HUES6 (cell line): ENCODE data around the gene LDHAL6B.

ENCODE experiments used
- H3K27ac ChIP-seq: 2 replicates; pipeline ENCODE4 v1.7.0; 2013; ENCODE audit warnings: low read depth, mild to moderate bottlenecking, low read length, inconsistent platforms
- H3K27me3 ChIP-seq: 2 replicates; pipeline ENCODE4 v1.6.1; 2013; ENCODE audit warnings: low read length; ENCODE audit not compliant: control insufficient read depth, insufficient read depth
- H3K36me3 ChIP-seq: 2 replicates; pipeline ENCODE4 v1.6.1; 2013; ENCODE audit warnings: low read length; ENCODE audit not compliant: control insufficient read depth, insufficient read depth
- H3K4me1 ChIP-seq: 2 replicates; pipeline ENCODE4 v1.6.1; 2013; ENCODE audit warnings: low read length; ENCODE audit not compliant: control insufficient read depth, insufficient read depth
- H3K4me3 ChIP-seq: 2 replicates; pipeline ENCODE4 v1.5.1; 2013; ENCODE audit warnings: low read depth, low read length
- H3K9ac ChIP-seq: one replicate; pipeline ENCODE4 v1.6.1; 2013; ENCODE audit warnings: mild to moderate bottlenecking, low read length
- H3K9me3 ChIP-seq: 2 replicates; pipeline ENCODE4 v1.6.1; 2013; ENCODE audit warnings: low read depth, low read length; ENCODE audit not compliant: control insufficient read depth, insufficient read depth

Gene LDHAL6B

GRCh38 chr15:59221511-59222505 lies 15.2 kb downstream of the LDHAL6B start:
- peaks cover 70% of the 10 kb centered on the region for H3K36me3 ChIP-seq
- H3K27me3 ChIP-seq, result no peaks in the 10 kb centered on the region
- no peak overlapping the region for H3K9ac ChIP-seq
- no peaks in the 10 kb centered on the region for H3K9me3 ChIP-seq
- no peak overlapping the region for H3K27ac ChIP-seq
- H3K4me3 ChIP-seq, result no peak overlapping the region
- H3K4me1 ChIP-seq, result no peaks in the 10 kb centered on the region

GRCh38 chr15:59222906-59223550 lies 16.4 kb downstream of the LDHAL6B start:
- Histone ChIP-seq H3K9me3 (no peaks in the 10 kb centered on the region), H3K9ac (no peak overlapping the region), H3K36me3 (peaks cover 63% of the 10 kb centered on the region), H3K4me3 (no peak overlapping the region), H3K27me3 (no peaks in the 10 kb centered on the region), H3K27ac (no peak overlapping the region), H3K4me1 (no peaks in the 10 kb centered on the region)

GRCh38 chr15:59223736-59224135 lies 17.1 kb downstream of the LDHAL6B start:
- Histone ChIP-seq H3K9ac (no peak overlapping the region), H3K4me1 (no peaks in the 10 kb centered on the region), H3K36me3 (peaks cover 56% of the 10 kb centered on the region), H3K9me3 (no peaks in the 10 kb centered on the region), H3K27me3 (no peaks in the 10 kb centered on the region), H3K4me3 (no peak overlapping the region), H3K27ac (no peak overlapping the region)

GRCh38 chr15:59224474-59224873 lies 17.8 kb downstream of the LDHAL6B start:
- Histone ChIP-seq H3K27ac (no peak overlapping the region), H3K9me3 (no peaks in the 10 kb centered on the region), H3K4me1 (no peaks in the 10 kb centered on the region), H3K9ac (no peak overlapping the region), H3K27me3 (no peaks in the 10 kb centered on the region), H3K4me3 (no peak overlapping the region), H3K36me3 (peaks cover 53% of the 10 kb centered on the region)

GRCh38 chr15:59227021-59227420 lies 20.4 kb downstream of the LDHAL6B start:
- H3K36me3 ChIP-seq, result peaks cover 41% of the 10 kb centered on the region
- H3K4me1 ChIP-seq, result no peaks in the 10 kb centered on the region
- no peak overlapping the region for H3K27ac ChIP-seq
- H3K9ac ChIP-seq, result no peak overlapping the region
- H3K27me3 ChIP-seq, result no peaks in the 10 kb centered on the region
- H3K9me3 ChIP-seq, result no peaks in the 10 kb centered on the region
- no peak overlapping the region for H3K4me3 ChIP-seq

- H3K4me3 ChIP-seq, result no peak overlapping the region
- no peaks in the 10 kb centered on the region for H3K9me3 ChIP-seq
- peaks cover 21% of the 10 kb centered on the region for H3K36me3 ChIP-seq
- no peak overlapping the region for H3K9ac ChIP-seq
- no peaks in the 10 kb centered on the region for H3K27me3 ChIP-seq
- no peak overlapping the region for H3K27ac ChIP-seq
- no peaks in the 10 kb centered on the region for H3K4me1 ChIP-seq
Measured at GRCh38 chr15:59229015-59229414, 22.4 kb downstream of the LDHAL6B start.

- Histone ChIP-seq H3K27ac (no peak overlapping the region), H3K9ac (no peak overlapping the region), H3K4me1 (no peaks in the 10 kb centered on the region), H3K9me3 (no peaks in the 10 kb centered on the region), H3K4me3 (no peak overlapping the region), H3K36me3 (peaks cover 17% of the 10 kb centered on the region), H3K27me3 (no peaks in the 10 kb centered on the region)
Measured at GRCh38 chr15:59229453-59229852, 22.8 kb downstream of the LDHAL6B start.

GRCh38 chr15:59230531-59231055 lies 23.9 kb downstream of the LDHAL6B start:
- Histone ChIP-seq H3K9ac (no peak overlapping the region), H3K27me3 (no peaks in the 10 kb centered on the region), H3K9me3 (no peaks in the 10 kb centered on the region), H3K4me3 (no peak overlapping the region), H3K27ac (no peak overlapping the region), H3K36me3 (peaks cover 9% of the 10 kb centered on the region; the same call in 1 of the 2 replicates), H3K4me1 (no peaks in the 10 kb centered on the region)

- no peak overlapping the region for H3K27ac ChIP-seq
- H3K4me1 ChIP-seq, result no peaks in the 10 kb centered on the region; the same call in 1 of the 2 replicates
- no peaks in the 10 kb centered on the region for H3K9me3 ChIP-seq
- H3K9ac ChIP-seq, result no peak overlapping the region
- peaks cover 3% of the 10 kb centered on the region; the same call in 1 of the 2 replicates for H3K36me3 ChIP-seq
- no peak overlapping the region for H3K4me3 ChIP-seq
- H3K27me3 ChIP-seq, result no peaks in the 10 kb centered on the region
Measured at GRCh38 chr15:59232476-59232875, 25.8 kb downstream of the LDHAL6B start.

GRCh38 chr15:59236394-59236793 lies 29.8 kb downstream of the LDHAL6B start:
- Histone ChIP-seq H3K27ac (no peak overlapping the region), H3K4me1 (no peaks in the 10 kb centered on the region; the same call in 1 of the 2 replicates), H3K9ac (no peak overlapping the region), H3K4me3 (no peak overlapping the region), H3K9me3 (no peaks in the 10 kb centered on the region), H3K36me3 (no peaks in the 10 kb centered on the region; the same call in 1 of the 2 replicates), H3K27me3 (no peaks in the 10 kb centered on the region)
